22Rv1 (cell line): ENCODE measurements around the gene ACVR1B.

ENCODE experiments used
- CTCF ChIP-seq: fragments of 450-650 bp; IDR thresholded peaks from 2 replicates; pipeline ENCODE4 v1.5.1; 2017; ENCODE audit warnings: mild to moderate bottlenecking
- ZFX ChIP-seq: fragments of 450-650 bp; IDR thresholded peaks from 2 replicates; pipeline ENCODE4 v1.6.1; 2017; ENCODE audit warnings: antibody characterized with exemption, borderline replicate concordance

- TF ChIP-seq CTCF: no peak
- no peak for TF ChIP-seq ZFX
These were observed 33.6 kb upstream of the ACVR1B start for GRCh38 chr12:51917746-51918453.
